ENCODE data around the gene TMEM69. TPM values are rescaled to one million over a fixed set of nuclear protein-coding genes. Genes with fewer than 3 reads are reported as not detected.
A peak's percentile ranks its signal among the peaks of the same experiment; 100 is the strongest.
"Not testable (repeated sequence)": the region's sequence is repeated elsewhere in the genome, so short reads cannot be mapped to it uniquely, and the experiment has no call there.

TMEM69 gene
- total RNA-seq, 3 donors from 2014 or later = 20.6 to 39.4 (median 29.1) TPM

DNA sequence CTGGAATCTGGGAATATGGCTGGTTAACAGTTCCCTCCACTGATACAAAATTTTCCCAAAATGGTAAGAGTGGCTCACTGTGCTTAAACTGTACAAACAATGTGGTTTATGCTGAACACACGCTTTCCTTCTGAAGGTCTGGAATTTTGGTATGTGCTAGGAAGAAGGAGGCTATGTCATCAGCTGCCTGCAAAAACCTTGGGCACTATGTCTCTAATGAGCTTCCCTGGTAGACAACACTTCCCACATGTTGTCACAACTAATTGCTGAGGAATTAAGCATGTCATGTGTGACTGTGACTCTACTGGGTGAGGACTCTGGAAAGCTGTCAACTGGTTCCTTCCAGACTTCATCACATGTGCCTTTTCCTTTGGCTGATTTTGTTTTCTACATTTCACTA lies 33.2 kb downstream of the TMEM69 start:
- TF ChIP-seq POLR2A (IDR thresholded peaks at IDR 0.05) (no peak), POLR2AphosphoS5 (IDR thresholded peaks at IDR 0.05) (no peak)
- TF ChIP-seq, protein P1, sequence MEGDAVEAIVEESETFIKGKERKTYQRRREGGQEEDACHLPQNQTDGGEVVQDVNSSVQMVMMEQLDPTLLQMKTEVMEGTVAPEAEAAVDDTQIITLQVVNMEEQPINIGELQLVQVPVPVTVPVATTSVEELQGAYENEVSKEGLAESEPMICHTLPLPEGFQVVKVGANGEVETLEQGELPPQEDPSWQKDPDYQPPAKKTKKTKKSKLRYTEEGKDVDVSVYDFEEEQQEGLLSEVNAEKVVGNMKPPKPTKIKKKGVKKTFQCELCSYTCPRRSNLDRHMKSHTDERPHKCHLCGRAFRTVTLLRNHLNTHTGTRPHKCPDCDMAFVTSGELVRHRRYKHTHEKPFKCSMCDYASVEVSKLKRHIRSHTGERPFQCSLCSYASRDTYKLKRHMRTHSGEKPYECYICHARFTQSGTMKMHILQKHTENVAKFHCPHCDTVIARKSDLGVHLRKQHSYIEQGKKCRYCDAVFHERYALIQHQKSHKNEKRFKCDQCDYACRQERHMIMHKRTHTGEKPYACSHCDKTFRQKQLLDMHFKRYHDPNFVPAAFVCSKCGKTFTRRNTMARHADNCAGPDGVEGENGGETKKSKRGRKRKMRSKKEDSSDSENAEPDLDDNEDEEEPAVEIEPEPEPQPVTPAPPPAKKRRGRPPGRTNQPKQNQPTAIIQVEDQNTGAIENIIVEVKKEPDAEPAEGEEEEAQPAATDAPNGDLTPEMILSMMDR (IDR thresholded peaks at IDR 0.05) = no peak
- no peaks in the 10 kb centered on the region for H3K9me3 ChIP-seq
- H3K27ac ChIP-seq = no peak overlapping the region
- intact Hi-C loops (cut with DNase I; ENCODE audit: low total_unique reads) = no loop called here
- DNase-seq (ENCODE audit: low spot score in 2 of 2) = no peak
- no peaks in the 10 kb centered on the region for H3K27me3 ChIP-seq
- no peak overlapping the region for H3K4me3 ChIP-seq
- H3K4me1 ChIP-seq = no peaks in the 10 kb centered on the region
- H3K36me3 ChIP-seq = peaks cover 3% of the 10 kb centered on the region

DNA sequence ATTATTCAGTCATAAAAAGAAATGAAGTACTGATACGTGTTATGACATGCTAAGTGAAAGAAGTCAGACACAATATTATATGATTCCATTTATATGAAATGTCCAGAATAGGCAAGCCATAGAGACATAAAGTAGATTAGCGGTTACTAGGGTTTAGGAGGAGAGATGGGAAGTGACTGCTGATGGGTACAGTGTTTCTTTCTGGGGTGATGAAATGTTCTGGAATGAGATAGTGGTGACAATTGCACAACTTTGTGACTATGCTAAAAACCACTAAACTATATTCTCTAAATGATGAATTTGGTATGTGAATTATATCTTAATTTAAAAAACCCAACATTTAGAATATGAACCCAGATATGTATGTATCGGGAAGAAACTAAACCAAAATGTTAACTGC lies 34.8 kb downstream of the TMEM69 start:
- TF ChIP-seq POLR2AphosphoS5 (IDR thresholded peaks at IDR 0.05) (no peak), POLR2A (IDR thresholded peaks at IDR 0.05) (no peak)
- TF ChIP-seq, protein P1 (IDR thresholded peaks at IDR 0.05) = no peak

DNA sequence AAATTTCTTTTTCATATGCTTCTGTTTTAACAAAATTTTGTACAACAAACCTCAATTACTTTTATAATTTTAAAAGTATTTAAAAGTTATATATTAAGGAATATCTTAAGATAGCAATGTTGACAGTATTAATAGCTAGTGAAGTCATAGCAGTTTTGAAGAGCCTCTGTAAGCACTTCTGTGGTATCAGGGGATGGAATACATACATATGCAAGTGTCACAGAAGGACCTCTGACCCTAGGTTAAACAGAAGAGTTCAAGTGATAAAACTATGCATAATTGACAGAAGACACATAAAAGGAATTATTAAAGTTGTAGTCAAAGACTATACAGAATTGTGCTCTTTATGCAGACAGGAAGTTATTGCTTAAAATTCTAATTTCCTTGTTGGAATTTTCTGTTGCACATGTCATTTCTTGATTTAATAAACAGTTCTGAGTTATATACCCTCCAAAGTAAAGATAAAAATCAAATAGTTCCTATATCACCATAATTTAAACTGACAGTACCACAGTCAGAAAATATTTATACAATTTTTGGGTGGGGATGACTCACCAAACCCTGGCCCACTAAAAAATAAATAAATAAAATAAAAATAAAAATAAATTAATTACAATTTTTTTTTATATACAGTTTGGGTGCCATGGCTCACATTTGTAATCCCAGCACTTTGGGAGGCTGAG lies 35.4 kb downstream of the TMEM69 start:
- no peak overlapping the region for H3K27ac ChIP-seq
- no peaks in the 10 kb centered on the region for H3K4me1 ChIP-seq
- no peak for TF ChIP-seq POLR2AphosphoS5 (IDR thresholded peaks at IDR 0.05)
- TF ChIP-seq, protein P1 (IDR thresholded peaks at IDR 0.05) = no peak
- TF ChIP-seq POLR2A (IDR thresholded peaks at IDR 0.05) = no peak
- H3K4me3 ChIP-seq = no peak overlapping the region
- DNase-seq (ENCODE audit: low spot score in 2 of 2) = no peak
- H3K27me3 ChIP-seq = no peaks in the 10 kb centered on the region
- intact Hi-C loops (cut with DNase I; ENCODE audit: low total_unique reads) = no loop called here
- peaks cover 3% of the 10 kb centered on the region for H3K36me3 ChIP-seq
- no peaks in the 10 kb centered on the region for H3K9me3 ChIP-seq

More for the DNA sequence above, 34.8 kb downstream of the TMEM69 start:
- H3K27me3 ChIP-seq = no peaks in the 10 kb centered on the region
- H3K4me3 ChIP-seq = no peak overlapping the region
- no peak overlapping the region for H3K27ac ChIP-seq
- H3K36me3 ChIP-seq = peaks cover 3% of the 10 kb centered on the region
- no peak for DNase-seq (ENCODE audit: low spot score in 2 of 2)
- intact Hi-C loops (cut with DNase I; ENCODE audit: low total_unique reads) = no loop called here
- no peaks in the 10 kb centered on the region for H3K9me3 ChIP-seq
- H3K4me1 ChIP-seq = no peaks in the 10 kb centered on the region

- H3K36me3 ChIP-seq; DNase-seq (ENCODE audit: low spot score in 2 of 2); H3K9me3 ChIP-seq; H3K4me1 ChIP-seq; H3K27ac ChIP-seq; H3K27me3 ChIP-seq; H3K4me3 ChIP-seq; intact Hi-C loops (cut with DNase I; ENCODE audit: low total_unique reads): not testable (repeated sequence)
Observed at GRCh38 chr1:45726007-45726406, 38.0 kb downstream of the TMEM69 start.

- Histone ChIP-seq H3K27me3 (no peaks in the 10 kb centered on the region), H3K36me3 (no peaks in the 10 kb centered on the region), H3K27ac (no peak overlapping the region), H3K4me3 (no peak overlapping the region), H3K9me3 (no peaks in the 10 kb centered on the region), H3K4me1 (no peaks in the 10 kb centered on the region)
- intact Hi-C loops (cut with DNase I; ENCODE audit: low total_unique reads) = no loop called here
- TF ChIP-seq POLR2AphosphoS5 (IDR thresholded peaks at IDR 0.05) = peak in 1 of 3 donors; percentile 53
- TF ChIP-seq, protein P1 (IDR thresholded peaks at IDR 0.05) = no peak
- no peak for DNase-seq (ENCODE audit: low spot score in 2 of 2)
Observed at GRCh38 chr1:45730075-45730779, 42.2 kb downstream of the TMEM69 start.
